ENCODE results near the gene ZFP30.
"Not testable (repeated sequence)": the region's sequence is repeated elsewhere in the genome, so short reads cannot be mapped to it uniquely, and the experiment has no call there.

Gene ZFP30

GRCh38 chr19:37655301-37655688 is at the start of gene ZFP30:
Gene ZFP30 (minus strand): TSS chr19:37655465. CDS start chr19:37647822, 7,643 bp downstream.
- peak; percentile 33 for DNase-seq (ENCODE audit: low read depth)

- DNase-seq (ENCODE audit: low read depth), result no peak
Measured at GRCh38 chr19:37699057-37699456, 43.8 kb upstream of the ZFP30 start.

GRCh38 chr19:37698216-37698615 is 43.0 kb upstream of the ZFP30 start:
- DNase-seq (ENCODE audit: low read depth), result no peak

GRCh38 chr19:37695144-37695899 is 40.1 kb upstream of the ZFP30 start:
- DNase-seq (ENCODE audit: low read depth), result no peak

GRCh38 chr19:37692956-37693620 is 37.8 kb upstream of the ZFP30 start:
- peak; percentile 9 for DNase-seq (ENCODE audit: low read depth)

- DNase-seq (ENCODE audit: low read depth), result peak; percentile 30
Measured at GRCh38 chr19:37691881-37692504, 36.7 kb upstream of the ZFP30 start.

- DNase-seq (ENCODE audit: low read depth), result no peak
Measured at GRCh38 chr19:37683520-37683919, 28.3 kb upstream of the ZFP30 start.

GRCh38 chr19:37669450-37669914 is 14.2 kb upstream of the ZFP30 start:
- DNase-seq (ENCODE audit: low read depth), result no peak

GRCh38 chr19:37657157-37657556 is 1.9 kb upstream of the ZFP30 start:
- DNase-seq (ENCODE audit: low read depth), result not testable (repeated sequence)

GRCh38 chr19:37655689-37656371 is 565 bp upstream of the ZFP30 start:
- peak; percentile 42 for DNase-seq (ENCODE audit: low read depth)

- no peak for DNase-seq (ENCODE audit: low read depth)
Measured at GRCh38 chr19:37654629-37655300, 500 bp downstream of the ZFP30 start.

GRCh38 chr19:37654118-37654517 is 1.1 kb downstream of the ZFP30 start:
- DNase-seq (ENCODE audit: low read depth), result no peak

- no peak for DNase-seq (ENCODE audit: low read depth)
Measured at GRCh38 chr19:37635076-37636056, 19.9 kb downstream of the ZFP30 start.

- peak; percentile 21 for DNase-seq (ENCODE audit: low read depth)
Measured at GRCh38 chr19:37594982-37595382, 60.3 kb downstream of the ZFP30 start.

- peak; percentile 58 for DNase-seq (ENCODE audit: low read depth)
Measured at GRCh38 chr19:37594304-37594981, 60.8 kb downstream of the ZFP30 start, which contains the start of the genes ZNF540 and ZNF571. Gene ZNF540 (plus strand): TSS chr19:37594876. CDS start chr19:37598448, 3,572 bp downstream. Gene ZNF571 (minus strand): TSS chr19:37594792. CDS start chr19:37586676, 8,116 bp downstream.

GRCh38 chr19:37593996-37594303 is 61.3 kb downstream of the ZFP30 start:
- no peak for DNase-seq (ENCODE audit: low read depth)

- DNase-seq (ENCODE audit: low read depth), result no peak
Measured at GRCh38 chr19:37583340-37583739, 71.9 kb downstream of the ZFP30 start.

GRCh38 chr19:37572203-37572602 is 83.1 kb downstream of the ZFP30 start:
- DNase-seq (ENCODE audit: low read depth), result no peak

GRCh38 chr19:37565370-37565669 is 89.9 kb downstream of the ZFP30 start:
- no peak for DNase-seq (ENCODE audit: low read depth)
